GM15510 (cell line): ENCODE data around the gene TMEM198.

ENCODE experiments used
- POLR2A ChIP-seq: IDR thresholded peaks from 3 replicates; pipeline ENCODE4 v1.6.1; 2011; ENCODE audit warnings: borderline replicate concordance; ENCODE audit not compliant: insufficient read length; ENCODE audit errors: extremely low read depth

Gene TMEM198

GRCh38 chr2:219506802-219507526, 36.9 kb upstream of the TMEM198 start:
- TF ChIP-seq POLR2A, result no peak

DNA sequence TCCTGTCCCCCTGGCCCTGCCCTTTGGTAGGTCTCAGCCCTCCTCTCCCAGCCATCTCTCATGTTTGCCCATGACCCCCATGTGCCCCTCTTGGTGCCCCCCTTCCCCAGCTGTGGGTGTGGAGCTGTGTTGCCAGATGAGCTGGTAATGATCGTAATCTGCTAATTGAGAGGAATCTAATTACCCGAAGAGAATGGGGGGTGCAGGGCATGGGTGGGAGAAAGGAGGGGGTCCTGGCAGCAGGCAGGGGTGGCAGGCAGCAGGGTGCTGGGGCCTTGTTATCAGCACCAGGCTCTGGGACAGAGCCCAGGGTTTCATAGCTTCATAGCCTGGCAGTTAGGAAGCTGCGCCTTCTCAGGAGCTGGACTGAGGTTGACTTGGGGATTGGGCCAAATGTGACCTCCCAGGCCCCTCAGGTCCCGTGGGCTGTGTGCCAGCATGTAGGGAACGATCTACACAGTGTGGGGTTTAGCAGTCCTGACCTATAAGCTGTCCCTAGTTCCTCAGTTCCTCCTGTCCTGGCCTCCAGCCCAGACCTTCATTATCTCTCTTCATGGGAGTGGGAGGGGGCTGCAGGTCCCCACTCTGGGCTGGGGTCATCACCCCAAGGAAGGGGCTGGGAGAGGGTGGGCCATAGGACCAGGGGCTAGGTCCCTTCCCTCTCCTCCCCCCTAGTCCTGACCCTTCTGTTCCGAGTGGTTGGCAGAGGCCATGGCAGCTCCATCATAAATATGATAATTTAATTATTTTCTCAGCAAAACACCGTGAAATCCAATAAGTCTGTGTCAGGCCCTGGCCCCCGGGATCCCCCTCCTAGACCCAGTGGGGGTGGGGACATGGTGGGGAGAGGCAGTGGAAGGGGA, 36.0 kb upstream of the TMEM198 start:
- TF ChIP-seq POLR2A, result no peak

- TF ChIP-seq POLR2A, result no peak
Measured at GRCh38 chr2:219508444-219508734, 35.4 kb upstream of the TMEM198 start.

GRCh38 chr2:219508971-219509779, 34.7 kb upstream of the TMEM198 start:
- TF ChIP-seq POLR2A, result no peak

- no peak for TF ChIP-seq POLR2A
Measured at GRCh38 chr2:219509780-219510511, 33.9 kb upstream of the TMEM198 start.

DNA sequence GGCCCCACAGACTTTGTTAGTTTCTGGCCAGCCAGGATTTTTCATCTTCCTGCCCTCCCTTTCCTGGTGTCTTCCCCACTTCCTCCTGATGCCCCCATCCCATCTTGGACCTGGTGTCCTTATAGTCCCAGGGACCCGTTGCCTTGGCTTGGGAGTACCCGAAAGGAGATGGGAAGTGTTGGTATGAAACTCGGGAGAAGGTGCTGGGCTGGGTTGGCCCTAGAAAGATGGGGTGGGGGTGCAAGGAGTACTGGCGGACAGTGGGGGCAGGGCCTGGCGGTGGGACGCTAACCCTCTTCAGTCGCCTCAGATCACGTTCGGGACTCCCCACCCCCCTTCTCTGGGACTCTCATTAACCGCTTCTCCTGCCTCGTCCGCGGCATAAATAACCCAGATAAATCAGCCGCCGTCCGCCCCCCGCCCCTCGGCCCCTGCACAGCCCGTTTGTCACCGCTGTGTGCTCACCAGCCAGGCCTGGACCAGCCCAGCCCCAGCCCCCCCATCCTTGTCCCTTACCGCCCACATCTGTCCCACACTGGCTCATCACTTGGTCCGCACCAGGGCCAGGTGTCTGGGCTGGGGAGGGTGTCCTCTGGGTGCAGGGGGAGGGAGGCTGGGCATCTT, 33.2 kb upstream of the TMEM198 start:
- TF ChIP-seq POLR2A, result no peak

GRCh38 chr2:219511547-219512325, 32.1 kb upstream of the TMEM198 start:
- no peak for TF ChIP-seq POLR2A

GRCh38 chr2:219512524-219513216, 31.2 kb upstream of the TMEM198 start:
- no peak for TF ChIP-seq POLR2A

- TF ChIP-seq POLR2A, result no peak
Measured at GRCh38 chr2:219513787-219514186, 30.0 kb upstream of the TMEM198 start.

- TF ChIP-seq POLR2A, result no peak
Measured at GRCh38 chr2:219514196-219514761, 29.5 kb upstream of the TMEM198 start, which contains the start of gene ASIC4. ASIC4 (plus strand) TSS chr2:219514482; CDS start chr2:219514725, 243 bp downstream.

GRCh38 chr2:219514836-219515235, 29.0 kb upstream of the TMEM198 start:
- no peak for TF ChIP-seq POLR2A

GRCh38 chr2:219515874-219516629, 27.8 kb upstream of the TMEM198 start:
- no peak for TF ChIP-seq POLR2A
